ENCODE results near the gene SLITRK5. TPM values are rescaled to one million over a fixed set of nuclear protein-coding genes. Genes with fewer than 3 reads are reported as not detected.

Gene SLITRK5
- total RNA-seq, 1 donor from 2014 or later, result 1.9 TPM

GRCh38 chr13:87677496-87678371, 6.6 kb downstream of the SLITRK5 start:
- peaks cover 14% of the 10 kb centered on the region for H3F3A ChIP-seq (ENCODE audit: low read depth)
- Mint-ChIP-seq H3K9me3 (peaks cover 4% of the 10 kb centered on the region), H3K27me3 (ENCODE audit: insufficient read depth, low read depth) (peaks cover 8% of the 10 kb centered on the region), H3K4me3 (peak overlapping the region; percentile 74), H3K27ac (no peak overlapping the region), H3K36me3 (peaks cover 27% of the 10 kb centered on the region), H3K4me1 (peaks cover 15% of the 10 kb centered on the region)
- H3K4me3 ChIP-seq, result peak overlapping the region; percentile 55
- H3K4me1 ChIP-seq, result peaks cover 18% of the 10 kb centered on the region
- H3K9me3 ChIP-seq (ENCODE audit: low read depth), result no peaks in the 10 kb centered on the region
- H3K36me3 ChIP-seq, result no peaks in the 10 kb centered on the region
- H3K79me2 ChIP-seq (ENCODE audit: low read depth), result no peaks in the 10 kb centered on the region
- H3K9ac ChIP-seq, result no peak overlapping the region
- peaks cover 94% of the 10 kb centered on the region for H3K27me3 ChIP-seq
- H3K27ac ChIP-seq, result no peak overlapping the region
- peak; percentile 82 for DNase-seq (ENCODE audit: low spot score)
- H2AFZ ChIP-seq (replicated peaks), result no peak overlapping the region
- peak overlapping the region; percentile 93 for H3K4me2 ChIP-seq
- H4K20me1 ChIP-seq (ENCODE audit: low read depth), result peaks cover 38% of the 10 kb centered on the region
- TF ChIP-seq EZH2 (IDR thresholded peaks at IDR 0.05) (peak; percentile 79), EZH2phosphoT487 (IDR thresholded peaks at IDR 0.05) (peak; percentile 37)
- TF ChIP-seq, protein P1, sequence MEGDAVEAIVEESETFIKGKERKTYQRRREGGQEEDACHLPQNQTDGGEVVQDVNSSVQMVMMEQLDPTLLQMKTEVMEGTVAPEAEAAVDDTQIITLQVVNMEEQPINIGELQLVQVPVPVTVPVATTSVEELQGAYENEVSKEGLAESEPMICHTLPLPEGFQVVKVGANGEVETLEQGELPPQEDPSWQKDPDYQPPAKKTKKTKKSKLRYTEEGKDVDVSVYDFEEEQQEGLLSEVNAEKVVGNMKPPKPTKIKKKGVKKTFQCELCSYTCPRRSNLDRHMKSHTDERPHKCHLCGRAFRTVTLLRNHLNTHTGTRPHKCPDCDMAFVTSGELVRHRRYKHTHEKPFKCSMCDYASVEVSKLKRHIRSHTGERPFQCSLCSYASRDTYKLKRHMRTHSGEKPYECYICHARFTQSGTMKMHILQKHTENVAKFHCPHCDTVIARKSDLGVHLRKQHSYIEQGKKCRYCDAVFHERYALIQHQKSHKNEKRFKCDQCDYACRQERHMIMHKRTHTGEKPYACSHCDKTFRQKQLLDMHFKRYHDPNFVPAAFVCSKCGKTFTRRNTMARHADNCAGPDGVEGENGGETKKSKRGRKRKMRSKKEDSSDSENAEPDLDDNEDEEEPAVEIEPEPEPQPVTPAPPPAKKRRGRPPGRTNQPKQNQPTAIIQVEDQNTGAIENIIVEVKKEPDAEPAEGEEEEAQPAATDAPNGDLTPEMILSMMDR (IDR thresholded peaks at IDR 0.05), result no peak

- peaks cover 88% of the 10 kb centered on the region for H3K27me3 ChIP-seq
Observed at GRCh38 chr13:87678372-87678752, 7.2 kb downstream of the SLITRK5 start.

DNA sequence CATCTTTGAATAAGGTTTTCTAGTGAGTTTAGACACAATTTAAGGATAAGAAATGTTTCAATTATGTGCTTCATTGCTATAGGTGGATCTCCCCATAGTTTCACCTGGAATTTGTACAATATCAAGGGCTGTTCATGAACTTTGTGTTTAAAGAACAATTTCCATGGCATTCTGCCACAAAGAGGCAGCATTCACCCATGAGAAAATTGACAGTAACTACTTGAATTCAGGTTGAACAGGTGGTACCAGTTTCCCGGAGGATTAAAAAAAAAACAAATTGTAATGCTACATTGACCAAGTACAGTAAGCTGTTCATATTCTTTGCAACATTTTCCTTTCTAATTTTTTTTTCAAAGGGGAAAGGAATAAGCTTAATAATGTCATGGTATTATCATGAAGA, 9.1 kb downstream of the SLITRK5 start:
- H4K20me1 ChIP-seq (ENCODE audit: low read depth), result peaks cover 18% of the 10 kb centered on the region
- no peak overlapping the region for H3K4me3 ChIP-seq
- no peaks in the 10 kb centered on the region for H3K9me3 ChIP-seq (ENCODE audit: low read depth)
- peaks cover 9% of the 10 kb centered on the region for H3K4me1 ChIP-seq
- Mint-ChIP-seq H3K27ac (no peak overlapping the region), H3K4me3 (no peak overlapping the region), H3K9me3 (peaks cover 3% of the 10 kb centered on the region), H3K4me1 (peaks cover 13% of the 10 kb centered on the region), H3K27me3 (ENCODE audit: insufficient read depth, low read depth) (peaks cover 3% of the 10 kb centered on the region), H3K36me3 (peaks cover 25% of the 10 kb centered on the region)
- TF ChIP-seq, protein P1 (IDR thresholded peaks at IDR 0.05), result peak; percentile 38
- TF ChIP-seq EZH2phosphoT487 (IDR thresholded peaks at IDR 0.05), result no peak
- H3F3A ChIP-seq (ENCODE audit: low read depth), result no peaks in the 10 kb centered on the region
- no peak for DNase-seq (ENCODE audit: low spot score)
- H3K36me3 ChIP-seq, result no peaks in the 10 kb centered on the region
- peaks cover 68% of the 10 kb centered on the region for H3K27me3 ChIP-seq
- H3K4me2 ChIP-seq, result no peak overlapping the region
- no peaks in the 10 kb centered on the region for H3K79me2 ChIP-seq (ENCODE audit: low read depth)
- H3K27ac ChIP-seq, result no peak overlapping the region
- H2AFZ ChIP-seq (replicated peaks), result no peak overlapping the region
- no peak overlapping the region for H3K9ac ChIP-seq

More at GRCh38 chr13:87678372-87678752, 7.2 kb downstream of the SLITRK5 start:
- no peaks in the 10 kb centered on the region for H3K36me3 ChIP-seq
- H3K27ac ChIP-seq, result no peak overlapping the region
- Mint-ChIP-seq H3K36me3 (peaks cover 27% of the 10 kb centered on the region), H3K4me1 (peaks cover 15% of the 10 kb centered on the region), H3K27ac (no peak overlapping the region), H3K4me3 (peak overlapping the region; percentile 74), H3K9me3 (peaks cover 3% of the 10 kb centered on the region), H3K27me3 (ENCODE audit: insufficient read depth, low read depth) (peaks cover 8% of the 10 kb centered on the region)
- peak overlapping the region; percentile 93 for H3K4me2 ChIP-seq
- H3K9me3 ChIP-seq (ENCODE audit: low read depth), result no peaks in the 10 kb centered on the region
- H3F3A ChIP-seq (ENCODE audit: low read depth), result peaks cover 9% of the 10 kb centered on the region
- H4K20me1 ChIP-seq (ENCODE audit: low read depth), result peaks cover 37% of the 10 kb centered on the region
- no peaks in the 10 kb centered on the region for H3K79me2 ChIP-seq (ENCODE audit: low read depth)
- TF ChIP-seq EZH2 (IDR thresholded peaks at IDR 0.05) (no peak), EZH2phosphoT487 (IDR thresholded peaks at IDR 0.05) (no peak)
- TF ChIP-seq, protein P1 (IDR thresholded peaks at IDR 0.05), result no peak
- H3K4me1 ChIP-seq, result peaks cover 18% of the 10 kb centered on the region
- DNase-seq (ENCODE audit: low spot score), result no peak
- peak overlapping the region; percentile 55 for H3K4me3 ChIP-seq
- H3K9ac ChIP-seq, result no peak overlapping the region
- no peak overlapping the region for H2AFZ ChIP-seq (replicated peaks)

Measured in neural progenitor cell (in vitro differentiated cells).